ENCODE measurements around the gene CAMK2B.

Gene CAMK2B

DNA sequence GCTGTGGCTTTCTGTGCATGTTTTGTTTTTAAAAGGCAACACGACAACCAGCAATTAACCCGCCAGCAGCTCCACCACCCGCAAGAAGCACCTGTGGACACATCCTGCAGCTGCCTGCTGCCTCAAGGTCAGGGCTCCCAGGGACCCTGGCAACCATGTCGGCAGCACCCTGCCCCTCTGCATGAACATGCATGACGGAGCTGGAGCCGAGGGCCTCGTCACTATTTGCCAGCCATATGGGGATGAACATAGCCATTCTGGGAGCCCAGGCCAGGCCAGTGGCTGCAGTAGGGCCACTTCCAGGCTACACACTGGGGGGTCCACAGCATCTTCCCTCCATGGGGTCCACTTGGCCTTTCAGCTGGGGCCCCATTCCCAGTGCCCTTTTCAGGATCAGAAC, 52.9 kb downstream of the CAMK2B start:
- no peak for TF ChIP-seq Cebpa-rat (IDR thresholded peaks at IDR 0.05)
- H3K27me3 ChIP-seq: no peaks in the 10 kb centered on the region
- H3K4me2 ChIP-seq: peak overlapping the region; percentile 24
- no peaks in the 10 kb centered on the region for H3K36me3 ChIP-seq
- H4K20me1 ChIP-seq: no peaks in the 10 kb centered on the region
- no peak overlapping the region for H3K4me3 ChIP-seq
- no peak overlapping the region for H3K27ac ChIP-seq
- H3K9ac ChIP-seq: no peak overlapping the region
- no peaks in the 10 kb centered on the region for H3K9me3 ChIP-seq
- H3K4me1 ChIP-seq: peaks cover 55% of the 10 kb centered on the region

- Histone ChIP-seq H3K9ac (no peak overlapping the region), H3K4me3 (no peak overlapping the region), H3K27me3 (no peaks in the 10 kb centered on the region), H3K4me1 (peaks cover 53% of the 10 kb centered on the region), H3K36me3 (no peaks in the 10 kb centered on the region), H4K20me1 (no peaks in the 10 kb centered on the region), H3K27ac (peak overlapping the region; percentile 49), H3K4me2 (peak overlapping the region; percentile 62), H3K9me3 (no peaks in the 10 kb centered on the region)
- no peak for TF ChIP-seq Cebpa-rat (IDR thresholded peaks at IDR 0.05)
Measured at GRCh38 chr7:44269943-44270493, 55.4 kb downstream of the CAMK2B start.

DNA sequence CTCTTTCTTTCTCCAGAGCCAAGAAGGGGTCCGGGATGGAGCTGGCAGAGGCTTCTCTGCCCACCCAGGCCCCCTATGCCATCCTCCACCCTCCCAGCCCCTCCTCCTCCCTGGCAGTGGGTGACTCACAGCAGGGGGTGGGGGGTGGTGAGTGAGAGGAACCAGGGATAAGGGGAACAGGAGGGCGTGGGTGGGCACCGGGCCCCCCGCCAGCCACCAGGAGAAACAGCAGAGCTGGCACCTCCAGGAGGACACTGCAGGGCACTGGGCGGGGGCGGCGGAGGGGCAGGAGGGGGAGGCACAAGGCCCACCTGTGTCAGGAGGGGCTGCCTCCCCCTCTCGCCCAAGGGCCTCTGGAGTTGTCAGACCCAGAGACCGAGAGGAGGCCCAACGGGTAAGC, 56.0 kb downstream of the CAMK2B start:
- Histone ChIP-seq H3K36me3 (no peaks in the 10 kb centered on the region), H3K9me3 (no peaks in the 10 kb centered on the region), H3K9ac (no peak overlapping the region), H3K4me3 (no peak overlapping the region), H3K4me2 (peak overlapping the region; percentile 62), H3K27ac (peak overlapping the region; percentile 49), H4K20me1 (no peaks in the 10 kb centered on the region), H3K27me3 (no peaks in the 10 kb centered on the region), H3K4me1 (peaks cover 58% of the 10 kb centered on the region)
- TF ChIP-seq Cebpa-rat (IDR thresholded peaks at IDR 0.05): no peak

DNA sequence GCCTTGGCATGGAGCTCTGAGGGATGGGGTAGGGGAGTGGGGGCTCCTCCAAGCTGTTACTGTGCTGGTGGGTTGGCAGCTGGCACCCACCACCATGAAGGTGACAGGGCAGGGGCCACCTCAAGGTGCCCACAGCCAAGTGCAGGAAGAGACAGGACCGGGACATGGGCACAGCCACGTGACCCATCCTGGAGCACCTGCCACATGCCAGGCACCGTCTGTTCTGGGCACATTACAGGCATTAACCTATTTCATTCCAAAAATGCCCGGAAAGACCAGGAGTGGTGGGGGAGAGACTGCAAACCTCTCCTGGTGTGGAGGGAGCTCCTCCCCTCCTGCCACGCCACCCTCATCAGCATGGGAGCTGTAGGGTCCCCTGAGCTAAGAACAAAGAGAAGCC, 56.7 kb downstream of the CAMK2B start:
- peak overlapping the region; percentile 62; the same call in 1 of the 2 replicates for H3K4me2 ChIP-seq
- TF ChIP-seq Cebpa-rat (IDR thresholded peaks at IDR 0.05): no peak
- no peak overlapping the region for H3K4me3 ChIP-seq
- no peaks in the 10 kb centered on the region for H3K27me3 ChIP-seq
- H3K4me1 ChIP-seq: peaks cover 66% of the 10 kb centered on the region
- no peaks in the 10 kb centered on the region for H3K9me3 ChIP-seq
- no peaks in the 10 kb centered on the region for H4K20me1 ChIP-seq
- H3K9ac ChIP-seq: no peak overlapping the region
- no peaks in the 10 kb centered on the region for H3K36me3 ChIP-seq
- H3K27ac ChIP-seq: no peak overlapping the region; the same call in 1 of the 2 replicates

GRCh38 chr7:44267719-44268421, 57.5 kb downstream of the CAMK2B start:
- H4K20me1 ChIP-seq: no peaks in the 10 kb centered on the region
- no peak overlapping the region for H3K4me2 ChIP-seq
- H3K9ac ChIP-seq: no peak overlapping the region
- no peaks in the 10 kb centered on the region for H3K27me3 ChIP-seq
- H3K27ac ChIP-seq: no peak overlapping the region
- TF ChIP-seq Cebpa-rat (IDR thresholded peaks at IDR 0.05): no peak
- no peaks in the 10 kb centered on the region for H3K36me3 ChIP-seq
- H3K4me3 ChIP-seq: no peak overlapping the region
- no peaks in the 10 kb centered on the region for H3K9me3 ChIP-seq
- H3K4me1 ChIP-seq: peaks cover 62% of the 10 kb centered on the region

GRCh38 chr7:44267178-44267577, 58.2 kb downstream of the CAMK2B start:
- no peaks in the 10 kb centered on the region for H3K9me3 ChIP-seq
- no peak overlapping the region for H3K27ac ChIP-seq
- H3K4me3 ChIP-seq: no peak overlapping the region
- H3K4me1 ChIP-seq: peaks cover 62% of the 10 kb centered on the region
- no peaks in the 10 kb centered on the region for H3K36me3 ChIP-seq
- H4K20me1 ChIP-seq: no peaks in the 10 kb centered on the region
- H3K9ac ChIP-seq: no peak overlapping the region
- no peak for TF ChIP-seq Cebpa-rat (IDR thresholded peaks at IDR 0.05)
- H3K4me2 ChIP-seq: no peak overlapping the region
- no peaks in the 10 kb centered on the region for H3K27me3 ChIP-seq

GRCh38 chr7:44266526-44266925, 58.9 kb downstream of the CAMK2B start:
- no peaks in the 10 kb centered on the region for H3K36me3 ChIP-seq
- no peak overlapping the region for H3K9ac ChIP-seq
- no peak overlapping the region for H3K4me2 ChIP-seq
- no peaks in the 10 kb centered on the region for H4K20me1 ChIP-seq
- H3K4me1 ChIP-seq: peaks cover 62% of the 10 kb centered on the region
- no peaks in the 10 kb centered on the region for H3K9me3 ChIP-seq
- TF ChIP-seq Cebpa-rat (IDR thresholded peaks at IDR 0.05): no peak
- no peak overlapping the region for H3K4me3 ChIP-seq
- H3K27me3 ChIP-seq: no peaks in the 10 kb centered on the region
- no peak overlapping the region for H3K27ac ChIP-seq

DNA sequence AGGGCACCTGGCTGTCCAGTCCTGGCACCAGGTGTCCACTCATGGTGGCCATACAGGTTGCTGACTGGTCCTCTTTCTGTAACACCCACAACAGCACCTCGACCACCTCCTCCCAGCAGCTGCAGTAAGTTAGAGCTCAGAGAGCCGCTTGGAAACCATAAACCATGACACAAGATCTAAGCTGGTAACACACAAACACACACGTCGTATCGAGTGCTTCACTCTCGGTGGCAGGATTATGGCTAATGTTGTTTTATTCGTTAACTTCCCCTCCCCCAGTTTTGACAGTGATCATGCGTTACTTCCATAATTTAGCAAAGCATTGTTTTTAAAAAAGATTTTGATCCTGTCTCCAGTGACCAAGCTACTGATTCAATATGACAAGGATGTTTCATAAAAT, 59.7 kb downstream of the CAMK2B start:
- TF ChIP-seq Cebpa-rat (IDR thresholded peaks at IDR 0.05): no peak
- Histone ChIP-seq H3K27me3 (no peaks in the 10 kb centered on the region), H3K9ac (no peak overlapping the region)

GRCh38 chr7:44264221-44264931, 61.0 kb downstream of the CAMK2B start:
- no peaks in the 10 kb centered on the region for H3K36me3 ChIP-seq
- peak overlapping the region; percentile 51 for H3K4me2 ChIP-seq
- H3K9ac ChIP-seq: no peak overlapping the region
- no peak overlapping the region for H3K4me3 ChIP-seq
- H4K20me1 ChIP-seq: no peaks in the 10 kb centered on the region
- peaks cover 69% of the 10 kb centered on the region for H3K4me1 ChIP-seq
- no peaks in the 10 kb centered on the region for H3K9me3 ChIP-seq
- H3K27me3 ChIP-seq: no peaks in the 10 kb centered on the region
- H3K27ac ChIP-seq: no peak overlapping the region
- TF ChIP-seq Cebpa-rat (IDR thresholded peaks at IDR 0.05): no peak

More for the DNA sequence above, 59.7 kb downstream of the CAMK2B start:
- Histone ChIP-seq H3K4me2 (no peak overlapping the region), H3K4me3 (no peak overlapping the region), H3K36me3 (no peaks in the 10 kb centered on the region), H3K4me1 (peaks cover 70% of the 10 kb centered on the region), H4K20me1 (no peaks in the 10 kb centered on the region), H3K9me3 (no peaks in the 10 kb centered on the region), H3K27ac (no peak overlapping the region)

Measured in BLaER1 (cell line).